GM23338 (cell line): ENCODE results near the gene UBE2E2.

Source experiments
- CREB1 ChIP-seq: fragments of 250-450 bp; sonication (Bioruptor Pico); IDR thresholded peaks from 2 replicates; pipeline ENCODE4 v1.5.0; 2020; ENCODE audit warnings: low read depth, mild to moderate bottlenecking, moderate library complexity
- EZH2 ChIP-seq: fragments of 200-600 bp; sonication (generic); IDR thresholded peaks from one replicate; pipeline ENCODE4 v1.8.0; 2017; ENCODE audit warnings: antibody characterized with exemption, mild to moderate bottlenecking, low read depth; ENCODE audit not compliant: unreplicated experiment
- EZH2phosphoT487 ChIP-seq: fragments of 200-600 bp; sonication (generic); IDR thresholded peaks from one replicate; pipeline ENCODE4 v1.8.1; 2018; ENCODE audit warnings: antibody characterized with exemption; ENCODE audit not compliant: unreplicated experiment
- JUNB ChIP-seq: IDR thresholded peaks from one replicate; pipeline ENCODE4 v1.6.1; 2016; ENCODE audit warnings: antibody characterized with exemption; ENCODE audit not compliant: unreplicated experiment
- POLR2AphosphoS5 ChIP-seq: IDR thresholded peaks from 2 replicates; pipeline ENCODE4 v1.6.1; 2016; ENCODE audit warnings: antibody characterized with exemption, low read depth
- ZNF114 ChIP-seq: fragments of 250-450 bp; sonication (Bioruptor Pico); IDR thresholded peaks from 2 replicates; pipeline ENCODE4 v1.5.0; 2020; ENCODE audit warnings: mild to moderate bottlenecking, moderate library complexity
- ZNF331 ChIP-seq: fragments of 250-450 bp; sonication (Bioruptor Pico); IDR thresholded peaks from 2 replicates; pipeline ENCODE4 v1.5.0; 2020; ENCODE audit warnings: low read depth, mild to moderate bottlenecking, moderate library complexity
- TF ChIP-seq, protein P1 (sequence below), 2 experiments: fragments of 200-600 bp in 1 of 2; sonication (generic) in 1 of 2; conservative IDR thresholded peaks; 2 replicates each; pipeline versions ENCODE4 v1.5.1 to v1.6.1; 2016 to 2017; ENCODE audit warnings: antibody characterized with exemption in 2 of 2, low read depth in 2 of 2, mild to moderate bottlenecking in 2 of 2, moderate library complexity in 1 of 2
- TF ChIP-seq, protein P2 (sequence below): IDR thresholded peaks from one replicate; pipeline ENCODE4 v1.6.1; 2018; ENCODE audit warnings: antibody characterized with exemption; ENCODE audit not compliant: unreplicated experiment
- TF ChIP-seq, protein P3 (sequence below): IDR thresholded peaks from 2 replicates; pipeline ENCODE4 v1.6.1; 2016; ENCODE audit warnings: antibody characterized with exemption
- TF ChIP-seq, protein P4 (sequence below): fragments of 250-450 bp; sonication (Bioruptor Pico); IDR thresholded peaks from 2 replicates; pipeline ENCODE4 v1.5.0; 2020; ENCODE audit warnings: mild to moderate bottlenecking, moderate library complexity

DNA sequence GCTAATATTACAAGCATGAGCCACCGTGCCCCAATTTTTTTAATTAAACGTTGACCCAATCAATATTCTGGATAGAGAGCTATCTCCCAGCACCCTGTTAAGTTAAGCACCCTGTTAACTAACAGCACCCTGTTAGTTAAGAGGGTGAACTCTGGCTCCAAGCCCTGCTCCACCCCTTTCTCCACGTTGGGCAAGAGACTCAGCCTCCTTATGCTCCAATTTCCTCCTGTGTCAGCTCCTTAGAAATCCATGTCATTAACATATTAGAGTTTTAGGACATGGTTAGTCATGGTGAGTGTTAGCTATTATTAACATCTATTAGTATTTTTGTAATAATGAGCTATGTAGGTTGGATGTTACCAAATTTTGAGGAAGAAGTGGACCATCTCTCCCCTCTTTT lies 385.4 kb downstream of the UBE2E2 start:
- TF ChIP-seq EZH2 (no peak), CREB1 (no peak), POLR2AphosphoS5 (no peak), ZNF114 (CRISPR knock-in tag) (no peak), JUNB (no peak), EZH2phosphoT487 (no peak), ZNF331 (CRISPR knock-in tag) (no peak)
- TF ChIP-seq, protein P1, sequence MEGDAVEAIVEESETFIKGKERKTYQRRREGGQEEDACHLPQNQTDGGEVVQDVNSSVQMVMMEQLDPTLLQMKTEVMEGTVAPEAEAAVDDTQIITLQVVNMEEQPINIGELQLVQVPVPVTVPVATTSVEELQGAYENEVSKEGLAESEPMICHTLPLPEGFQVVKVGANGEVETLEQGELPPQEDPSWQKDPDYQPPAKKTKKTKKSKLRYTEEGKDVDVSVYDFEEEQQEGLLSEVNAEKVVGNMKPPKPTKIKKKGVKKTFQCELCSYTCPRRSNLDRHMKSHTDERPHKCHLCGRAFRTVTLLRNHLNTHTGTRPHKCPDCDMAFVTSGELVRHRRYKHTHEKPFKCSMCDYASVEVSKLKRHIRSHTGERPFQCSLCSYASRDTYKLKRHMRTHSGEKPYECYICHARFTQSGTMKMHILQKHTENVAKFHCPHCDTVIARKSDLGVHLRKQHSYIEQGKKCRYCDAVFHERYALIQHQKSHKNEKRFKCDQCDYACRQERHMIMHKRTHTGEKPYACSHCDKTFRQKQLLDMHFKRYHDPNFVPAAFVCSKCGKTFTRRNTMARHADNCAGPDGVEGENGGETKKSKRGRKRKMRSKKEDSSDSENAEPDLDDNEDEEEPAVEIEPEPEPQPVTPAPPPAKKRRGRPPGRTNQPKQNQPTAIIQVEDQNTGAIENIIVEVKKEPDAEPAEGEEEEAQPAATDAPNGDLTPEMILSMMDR (conservative IDR thresholded peaks at IDR 0.05; ENCODE audit: low read depth in 2 of 2) = no peak
- TF ChIP-seq, protein P2, sequence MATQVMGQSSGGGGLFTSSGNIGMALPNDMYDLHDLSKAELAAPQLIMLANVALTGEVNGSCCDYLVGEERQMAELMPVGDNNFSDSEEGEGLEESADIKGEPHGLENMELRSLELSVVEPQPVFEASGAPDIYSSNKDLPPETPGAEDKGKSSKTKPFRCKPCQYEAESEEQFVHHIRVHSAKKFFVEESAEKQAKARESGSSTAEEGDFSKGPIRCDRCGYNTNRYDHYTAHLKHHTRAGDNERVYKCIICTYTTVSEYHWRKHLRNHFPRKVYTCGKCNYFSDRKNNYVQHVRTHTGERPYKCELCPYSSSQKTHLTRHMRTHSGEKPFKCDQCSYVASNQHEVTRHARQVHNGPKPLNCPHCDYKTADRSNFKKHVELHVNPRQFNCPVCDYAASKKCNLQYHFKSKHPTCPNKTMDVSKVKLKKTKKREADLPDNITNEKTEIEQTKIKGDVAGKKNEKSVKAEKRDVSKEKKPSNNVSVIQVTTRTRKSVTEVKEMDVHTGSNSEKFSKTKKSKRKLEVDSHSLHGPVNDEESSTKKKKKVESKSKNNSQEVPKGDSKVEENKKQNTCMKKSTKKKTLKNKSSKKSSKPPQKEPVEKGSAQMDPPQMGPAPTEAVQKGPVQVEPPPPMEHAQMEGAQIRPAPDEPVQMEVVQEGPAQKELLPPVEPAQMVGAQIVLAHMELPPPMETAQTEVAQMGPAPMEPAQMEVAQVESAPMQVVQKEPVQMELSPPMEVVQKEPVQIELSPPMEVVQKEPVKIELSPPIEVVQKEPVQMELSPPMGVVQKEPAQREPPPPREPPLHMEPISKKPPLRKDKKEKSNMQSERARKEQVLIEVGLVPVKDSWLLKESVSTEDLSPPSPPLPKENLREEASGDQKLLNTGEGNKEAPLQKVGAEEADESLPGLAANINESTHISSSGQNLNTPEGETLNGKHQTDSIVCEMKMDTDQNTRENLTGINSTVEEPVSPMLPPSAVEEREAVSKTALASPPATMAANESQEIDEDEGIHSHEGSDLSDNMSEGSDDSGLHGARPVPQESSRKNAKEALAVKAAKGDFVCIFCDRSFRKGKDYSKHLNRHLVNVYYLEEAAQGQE = no peak
- TF ChIP-seq, protein P3, sequence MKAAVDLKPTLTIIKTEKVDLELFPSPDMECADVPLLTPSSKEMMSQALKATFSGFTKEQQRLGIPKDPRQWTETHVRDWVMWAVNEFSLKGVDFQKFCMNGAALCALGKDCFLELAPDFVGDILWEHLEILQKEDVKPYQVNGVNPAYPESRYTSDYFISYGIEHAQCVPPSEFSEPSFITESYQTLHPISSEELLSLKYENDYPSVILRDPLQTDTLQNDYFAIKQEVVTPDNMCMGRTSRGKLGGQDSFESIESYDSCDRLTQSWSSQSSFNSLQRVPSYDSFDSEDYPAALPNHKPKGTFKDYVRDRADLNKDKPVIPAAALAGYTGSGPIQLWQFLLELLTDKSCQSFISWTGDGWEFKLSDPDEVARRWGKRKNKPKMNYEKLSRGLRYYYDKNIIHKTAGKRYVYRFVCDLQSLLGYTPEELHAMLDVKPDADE = no peak
- TF ChIP-seq, protein P4, sequence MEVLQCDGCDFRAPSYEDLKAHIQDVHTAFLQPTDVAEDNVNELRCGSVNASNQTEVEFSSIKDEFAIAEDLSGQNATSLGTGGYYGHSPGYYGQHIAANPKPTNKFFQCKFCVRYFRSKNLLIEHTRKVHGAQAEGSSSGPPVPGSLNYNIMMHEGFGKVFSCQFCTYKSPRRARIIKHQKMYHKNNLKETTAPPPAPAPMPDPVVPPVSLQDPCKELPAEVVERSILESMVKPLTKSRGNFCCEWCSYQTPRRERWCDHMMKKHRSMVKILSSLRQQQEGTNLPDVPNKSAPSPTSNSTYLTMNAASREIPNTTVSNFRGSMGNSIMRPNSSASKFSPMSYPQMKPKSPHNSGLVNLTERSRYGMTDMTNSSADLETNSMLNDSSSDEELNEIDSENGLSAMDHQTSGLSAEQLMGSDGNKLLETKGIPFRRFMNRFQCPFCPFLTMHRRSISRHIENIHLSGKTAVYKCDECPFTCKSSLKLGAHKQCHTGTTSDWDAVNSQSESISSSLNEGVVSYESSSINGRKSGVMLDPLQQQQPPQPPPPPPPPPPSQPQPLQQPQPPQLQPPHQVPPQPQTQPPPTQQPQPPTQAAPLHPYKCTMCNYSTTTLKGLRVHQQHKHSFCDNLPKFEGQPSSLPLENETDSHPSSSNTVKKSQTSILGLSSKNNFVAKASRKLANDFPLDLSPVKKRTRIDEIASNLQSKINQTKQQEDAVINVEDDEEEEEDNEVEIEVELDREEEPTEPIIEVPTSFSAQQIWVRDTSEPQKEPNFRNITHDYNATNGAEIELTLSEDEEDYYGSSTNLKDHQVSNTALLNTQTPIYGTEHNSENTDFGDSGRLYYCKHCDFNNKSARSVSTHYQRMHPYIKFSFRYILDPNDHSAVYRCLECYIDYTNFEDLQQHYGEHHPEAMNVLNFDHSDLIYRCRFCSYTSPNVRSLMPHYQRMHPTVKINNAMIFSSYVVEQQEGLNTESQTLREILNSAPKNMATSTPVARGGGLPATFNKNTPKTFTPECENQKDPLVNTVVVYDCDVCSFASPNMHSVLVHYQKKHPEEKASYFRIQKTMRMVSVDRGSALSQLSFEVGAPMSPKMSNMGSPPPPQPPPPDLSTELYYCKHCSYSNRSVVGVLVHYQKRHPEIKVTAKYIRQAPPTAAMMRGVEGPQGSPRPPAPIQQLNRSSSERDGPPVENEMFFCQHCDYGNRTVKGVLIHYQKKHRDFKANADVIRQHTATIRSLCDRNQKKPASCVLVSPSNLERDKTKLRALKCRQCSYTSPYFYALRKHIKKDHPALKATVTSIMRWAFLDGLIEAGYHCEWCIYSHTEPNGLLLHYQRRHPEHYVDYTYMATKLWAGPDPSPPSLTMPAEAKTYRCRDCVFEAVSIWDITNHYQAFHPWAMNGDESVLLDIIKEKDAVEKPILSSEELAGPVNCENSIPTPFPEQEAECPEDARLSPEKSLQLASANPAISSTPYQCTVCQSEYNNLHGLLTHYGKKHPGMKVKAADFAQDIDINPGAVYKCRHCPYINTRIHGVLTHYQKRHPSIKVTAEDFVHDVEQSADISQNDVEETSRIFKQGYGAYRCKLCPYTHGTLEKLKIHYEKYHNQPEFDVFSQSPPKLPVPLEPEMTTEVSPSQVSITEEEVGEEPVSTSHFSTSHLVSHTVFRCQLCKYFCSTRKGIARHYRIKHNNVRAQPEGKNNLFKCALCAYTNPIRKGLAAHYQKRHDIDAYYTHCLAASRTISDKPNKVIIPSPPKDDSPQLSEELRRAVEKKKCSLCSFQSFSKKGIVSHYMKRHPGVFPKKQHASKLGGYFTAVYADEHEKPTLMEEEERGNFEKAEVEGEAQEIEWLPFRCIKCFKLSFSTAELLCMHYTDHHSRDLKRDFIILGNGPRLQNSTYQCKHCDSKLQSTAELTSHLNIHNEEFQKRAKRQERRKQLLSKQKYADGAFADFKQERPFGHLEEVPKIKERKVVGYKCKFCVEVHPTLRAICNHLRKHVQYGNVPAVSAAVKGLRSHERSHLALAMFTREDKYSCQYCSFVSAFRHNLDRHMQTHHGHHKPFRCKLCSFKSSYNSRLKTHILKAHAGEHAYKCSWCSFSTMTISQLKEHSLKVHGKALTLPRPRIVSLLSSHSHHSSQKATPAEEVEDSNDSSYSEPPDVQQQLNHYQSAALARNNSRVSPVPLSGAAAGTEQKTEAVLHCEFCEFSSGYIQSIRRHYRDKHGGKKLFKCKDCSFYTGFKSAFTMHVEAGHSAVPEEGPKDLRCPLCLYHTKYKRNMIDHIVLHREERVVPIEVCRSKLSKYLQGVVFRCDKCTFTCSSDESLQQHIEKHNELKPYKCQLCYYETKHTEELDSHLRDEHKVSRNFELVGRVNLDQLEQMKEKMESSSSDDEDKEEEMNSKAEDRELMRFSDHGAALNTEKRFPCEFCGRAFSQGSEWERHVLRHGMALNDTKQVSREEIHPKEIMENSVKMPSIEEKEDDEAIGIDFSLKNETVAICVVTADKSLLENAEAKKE = no peak
